Endothelial cell of umbilical vein (primary cell): ENCODE results near the gene SETBP1.

ENCODE experiments used
- EZH2 ChIP-seq: IDR thresholded peaks from 2 replicates; pipeline ENCODE4 v1.6.1; 2012; ENCODE audit warnings: borderline replicate concordance, low read depth, mild to moderate bottlenecking, moderate library complexity, low read length, inconsistent platforms; ENCODE audit not compliant: severe bottlenecking
- FOS ChIP-seq: IDR thresholded peaks from 2 replicates; pipeline ENCODE4 v1.6.1; 2011; ENCODE audit warnings: mild to moderate bottlenecking, low read length, moderate library complexity, borderline replicate concordance; ENCODE audit not compliant: insufficient read depth
- GATA2 ChIP-seq: IDR thresholded peaks from 2 replicates; pipeline ENCODE4 v1.7.0; 2011; ENCODE audit warnings: low read depth, mild to moderate bottlenecking, moderate library complexity, mixed read lengths, low read length; ENCODE audit not compliant: insufficient read length, insufficient read depth
- JUN ChIP-seq: IDR thresholded peaks from 2 replicates; pipeline ENCODE4 v1.6.1; 2011; ENCODE audit warnings: borderline replicate concordance, low read depth; ENCODE audit not compliant: insufficient read length, insufficient read depth
- MYC ChIP-seq: IDR thresholded peaks from one replicate; pipeline ENCODE4 v1.6.1; 2011; ENCODE audit warnings: mild to moderate bottlenecking, low read depth, low read length
- POLR2A ChIP-seq: IDR thresholded peaks from 2 replicates; pipeline ENCODE4 v1.6.1; 2012; ENCODE audit warnings: low read depth, mild to moderate bottlenecking, control low read depth, low read length
- POLR2AphosphoS5 ChIP-seq: IDR thresholded peaks from 2 replicates; pipeline ENCODE4 v1.6.1; 2012; ENCODE audit warnings: low read depth, mild to moderate bottlenecking, control low read depth, low read length, moderate library complexity; ENCODE audit not compliant: insufficient read depth
- TF ChIP-seq, protein P1 (sequence below), 2 donors: IDR thresholded peaks; 1 replicate in 1 of 2; 2 replicates in 1 of 2; pipeline ENCODE4 v1.5.1; 2011; ENCODE audit warnings: low read length in 2 of 2, mild to moderate bottlenecking in 2 of 2, moderate library complexity in 2 of 2, control low read depth in 1 of 2, inconsistent platforms in 1 of 2, low read depth in 1 of 2; ENCODE audit not compliant: insufficient read depth in 1 of 2; ENCODE audit errors: extremely low read depth in 1 of 2

GRCh38 chr18:44834867-44835469 is 154.3 kb downstream of the SETBP1 start:
- TF ChIP-seq POLR2A (no peak), EZH2 (no peak), MYC (no peak), POLR2AphosphoS5 (no peak), FOS (no peak), GATA2 (no peak), JUN (no peak)
- TF ChIP-seq, protein P1, sequence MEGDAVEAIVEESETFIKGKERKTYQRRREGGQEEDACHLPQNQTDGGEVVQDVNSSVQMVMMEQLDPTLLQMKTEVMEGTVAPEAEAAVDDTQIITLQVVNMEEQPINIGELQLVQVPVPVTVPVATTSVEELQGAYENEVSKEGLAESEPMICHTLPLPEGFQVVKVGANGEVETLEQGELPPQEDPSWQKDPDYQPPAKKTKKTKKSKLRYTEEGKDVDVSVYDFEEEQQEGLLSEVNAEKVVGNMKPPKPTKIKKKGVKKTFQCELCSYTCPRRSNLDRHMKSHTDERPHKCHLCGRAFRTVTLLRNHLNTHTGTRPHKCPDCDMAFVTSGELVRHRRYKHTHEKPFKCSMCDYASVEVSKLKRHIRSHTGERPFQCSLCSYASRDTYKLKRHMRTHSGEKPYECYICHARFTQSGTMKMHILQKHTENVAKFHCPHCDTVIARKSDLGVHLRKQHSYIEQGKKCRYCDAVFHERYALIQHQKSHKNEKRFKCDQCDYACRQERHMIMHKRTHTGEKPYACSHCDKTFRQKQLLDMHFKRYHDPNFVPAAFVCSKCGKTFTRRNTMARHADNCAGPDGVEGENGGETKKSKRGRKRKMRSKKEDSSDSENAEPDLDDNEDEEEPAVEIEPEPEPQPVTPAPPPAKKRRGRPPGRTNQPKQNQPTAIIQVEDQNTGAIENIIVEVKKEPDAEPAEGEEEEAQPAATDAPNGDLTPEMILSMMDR (IDR thresholded peaks at IDR 0.05; ENCODE audit: extremely low read depth in 1 of 2, insufficient read depth in 1 of 2, low read depth in 1 of 2, low read length in 2 of 2) = no peak
